Stimulated activated CD8-positive, alpha-beta memory T cell treated with anti-CD3 and anti-CD28 coated beads, Interleukin-2, amount 100 ng/mL, for 48 hours (primary cell): ENCODE measurements around the gene EPHA4.

Experiments used
- DNase-seq, 2 donors: peaks; one replicate each; pipeline ENCODE4 v3.0.0-alpha.2; 2020; ENCODE audit warnings: low read depth in 2 of 2

The EPHA4 gene

GRCh38 chr2:221442128-221442527 lies 130.0 kb downstream of the EPHA4 start:
- no peak for DNase-seq

DNA sequence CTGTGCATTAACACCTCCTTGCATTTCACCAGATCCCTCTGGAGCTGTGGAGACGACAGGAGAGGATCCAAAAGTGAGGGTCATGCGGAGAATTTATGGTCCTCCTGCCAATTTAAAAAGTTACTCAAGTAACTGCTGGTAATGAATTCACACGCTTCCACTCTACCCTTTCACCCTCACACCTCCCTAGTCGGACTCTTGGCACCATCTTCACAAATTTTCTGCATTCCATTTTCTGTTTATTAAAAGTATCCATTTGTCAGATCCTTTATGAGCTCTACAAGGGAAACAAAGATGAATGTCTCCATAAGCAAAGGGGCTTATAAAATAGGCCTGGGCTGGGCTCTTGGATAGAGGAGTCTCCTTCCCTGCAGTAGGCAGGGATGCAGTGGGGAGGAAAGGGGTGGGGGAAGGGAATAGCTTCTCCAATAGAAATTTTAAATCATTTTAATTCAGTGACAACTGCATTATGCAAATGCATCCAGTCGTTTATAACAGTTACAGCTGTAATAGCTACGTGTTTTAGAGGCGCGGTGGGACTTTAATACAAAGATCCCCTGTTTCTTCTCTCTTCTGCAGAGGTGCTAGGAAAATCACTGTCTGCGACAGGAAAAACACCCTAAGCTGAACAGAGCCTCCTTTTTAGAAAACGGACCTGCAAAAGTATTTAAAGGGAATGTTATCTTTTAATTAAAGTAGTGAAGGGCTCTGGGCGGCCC lies 132.2 kb downstream of the EPHA4 start:
- no peak for DNase-seq

DNA sequence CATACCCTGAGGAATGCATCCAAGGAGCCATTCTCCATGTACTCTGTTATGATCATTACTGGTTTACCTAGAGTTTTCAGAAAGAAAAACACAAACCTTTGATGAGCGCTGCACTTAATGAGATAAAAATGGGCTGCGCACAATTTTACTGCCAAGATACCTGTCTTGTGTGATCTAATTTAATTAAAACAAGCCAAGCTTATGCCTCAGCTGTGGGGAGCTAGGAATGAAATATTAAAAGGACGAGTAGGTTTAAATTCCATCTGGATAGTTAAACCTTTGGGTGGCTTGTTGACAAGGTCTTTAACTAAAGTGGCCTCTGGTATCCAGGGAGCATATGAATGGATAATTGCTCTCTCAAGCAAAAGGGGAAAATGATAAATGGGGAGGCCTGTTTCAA lies 135.0 kb downstream of the EPHA4 start:
- no peak for DNase-seq

DNA sequence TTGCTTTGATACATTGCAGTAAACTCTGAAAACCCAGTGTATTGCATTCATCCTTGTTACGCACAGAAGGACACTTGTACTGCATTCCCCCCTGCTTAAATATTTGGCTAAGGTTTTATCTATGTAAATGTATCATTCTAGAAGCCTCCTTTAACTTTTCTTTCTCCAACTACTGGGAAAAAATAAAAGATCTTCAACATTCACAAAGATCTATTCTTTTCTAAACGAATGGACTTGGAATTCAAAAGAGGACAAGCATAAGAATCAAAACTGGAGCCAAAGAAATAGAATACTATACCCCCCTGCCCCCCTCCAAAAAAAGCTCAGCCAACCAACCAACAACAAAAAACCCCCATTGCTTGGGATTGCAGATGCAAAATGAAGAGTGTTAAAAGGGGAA lies 136.9 kb downstream of the EPHA4 start:
- no peak for DNase-seq

- DNase-seq, result no peak
Measured at GRCh38 chr2:221434142-221434541, 138.0 kb downstream of the EPHA4 start.

- no peak for DNase-seq
Measured at GRCh38 chr2:221431477-221431876, 140.6 kb downstream of the EPHA4 start.

DNA sequence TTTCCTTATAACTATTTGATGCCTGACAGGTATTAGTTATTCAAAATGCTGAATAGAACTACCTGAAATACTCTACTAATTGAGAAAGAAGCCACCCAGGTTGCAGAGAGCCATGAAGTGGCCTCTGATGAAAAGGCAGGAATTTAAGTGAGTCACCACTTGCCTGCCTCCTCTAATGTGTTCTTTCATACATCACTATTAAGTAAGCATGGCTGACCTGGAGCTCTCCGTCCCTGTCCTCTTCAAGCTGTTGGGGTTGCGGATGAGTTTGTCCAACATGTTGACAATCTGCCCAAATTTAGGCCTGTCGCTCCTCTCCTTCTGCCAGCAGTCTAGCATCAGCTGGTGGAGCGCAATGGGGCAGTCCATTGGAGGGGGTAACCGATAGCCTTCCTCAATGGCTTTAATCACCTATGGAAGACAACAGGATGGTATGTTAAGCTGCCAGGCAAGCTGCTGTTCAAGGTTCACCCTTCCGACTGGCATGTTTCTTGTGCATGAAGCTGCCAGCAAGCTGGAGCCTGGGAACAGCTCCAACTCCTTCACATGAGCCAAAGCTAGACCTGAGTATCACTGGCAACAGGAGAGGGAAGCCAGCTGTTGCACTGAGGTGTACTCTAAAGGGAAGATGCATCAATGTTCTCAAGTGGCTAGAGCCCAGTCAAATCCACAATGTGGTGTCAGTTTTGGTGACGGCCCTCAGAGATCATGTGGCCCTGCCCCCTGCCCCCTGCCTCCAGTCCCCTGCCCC lies 142.2 kb downstream of the EPHA4 start:
- DNase-seq, result no peak

GRCh38 chr2:221428896-221429295 lies 143.2 kb downstream of the EPHA4 start:
- no peak for DNase-seq

DNA sequence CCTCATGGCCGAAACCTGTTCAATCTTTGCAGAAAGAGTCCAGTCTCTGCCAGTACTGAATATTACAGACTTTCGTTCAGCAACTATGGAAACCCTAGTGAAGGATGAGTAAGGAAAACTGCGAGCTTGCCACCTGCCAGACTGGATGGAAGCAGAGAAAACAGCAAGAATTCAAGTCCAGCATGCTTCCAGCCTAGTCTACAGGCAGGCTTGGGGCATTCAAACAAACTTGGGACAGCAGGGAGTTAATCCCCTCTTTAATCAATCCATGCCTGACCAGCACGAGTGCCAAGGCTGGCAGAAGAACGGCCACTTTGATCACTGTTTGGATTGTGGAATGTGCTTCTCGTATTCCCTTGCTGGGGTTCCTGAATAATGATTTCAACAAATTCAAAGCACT lies 145.2 kb downstream of the EPHA4 start:
- DNase-seq, result no peak

GRCh38 chr2:221425891-221426290 lies 146.2 kb downstream of the EPHA4 start:
- no peak for DNase-seq

GRCh38 chr2:221425353-221425752 lies 146.8 kb downstream of the EPHA4 start:
- DNase-seq, result no peak

DNA sequence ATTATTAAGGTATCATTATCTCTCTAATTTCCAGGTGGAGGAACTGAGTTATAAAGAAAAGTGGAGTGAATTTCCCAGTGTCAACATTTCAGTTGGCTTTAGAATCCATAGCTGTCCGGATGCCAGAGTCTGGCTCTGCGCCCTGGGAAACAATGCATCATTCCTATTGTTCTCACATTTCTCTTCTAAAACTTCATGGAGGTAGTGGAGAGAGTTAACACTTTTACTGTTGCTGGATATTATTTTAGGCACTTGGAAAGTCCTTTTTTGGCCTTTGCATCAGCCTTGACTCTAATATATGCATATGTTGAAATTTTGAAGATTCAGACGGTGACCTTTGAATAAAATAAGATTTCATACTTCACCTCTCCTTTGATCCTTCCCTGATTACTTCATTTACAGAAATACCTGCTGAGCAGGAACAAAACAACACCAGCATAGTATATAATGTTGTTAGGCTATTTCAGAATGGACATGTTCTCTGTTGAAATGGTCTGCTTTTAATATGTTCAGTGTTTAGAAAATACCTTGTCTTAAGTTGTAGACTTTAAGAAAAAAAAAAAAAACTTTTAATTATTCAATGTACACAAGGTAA lies 148.8 kb downstream of the EPHA4 start:
- no peak for DNase-seq

GRCh38 chr2:221422516-221423209 lies 149.4 kb downstream of the EPHA4 start:
- no peak for DNase-seq

DNA sequence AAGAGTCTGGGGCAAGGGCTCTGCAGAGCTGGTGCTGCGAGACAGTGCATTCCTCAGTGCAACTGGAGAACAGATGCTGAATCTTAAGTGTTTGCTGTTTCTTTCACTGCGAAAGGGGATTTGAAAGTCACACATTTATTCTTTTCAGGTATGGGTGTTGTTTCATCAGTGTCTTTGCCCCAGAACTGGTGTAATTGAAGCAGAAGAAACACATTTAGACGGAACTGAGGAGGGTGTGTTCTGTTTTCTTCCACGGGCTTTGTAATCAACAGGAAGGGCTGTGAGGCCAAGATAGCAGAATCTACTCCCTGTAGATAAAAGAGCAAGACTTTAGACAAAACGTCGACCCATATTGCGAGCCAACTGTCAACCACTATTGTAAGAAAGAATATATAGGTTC lies 151.9 kb downstream of the EPHA4 start:
- no peak for DNase-seq

DNA sequence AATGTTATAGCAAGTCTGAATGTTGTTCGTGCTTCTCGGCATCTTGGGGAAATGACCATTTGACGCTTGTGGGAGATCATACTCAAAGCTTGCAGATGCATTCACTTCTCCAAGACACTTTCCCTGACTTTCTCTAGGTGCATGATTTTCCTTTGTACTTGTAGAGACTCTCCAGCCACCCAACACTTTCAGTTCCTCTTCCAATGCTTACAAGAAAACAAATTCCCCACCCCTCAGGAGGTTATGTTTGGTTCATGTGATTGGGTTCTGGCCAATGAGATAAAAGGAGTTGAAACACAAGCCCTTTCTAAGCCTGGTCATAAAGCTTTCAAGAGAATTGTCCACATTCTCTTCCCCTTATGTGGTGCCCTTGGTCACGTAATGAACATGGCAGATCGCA lies 156.3 kb downstream of the EPHA4 start:
- no peak for DNase-seq

GRCh38 chr2:221412978-221413377 lies 159.1 kb downstream of the EPHA4 start:
- no peak for DNase-seq

GRCh38 chr2:221410487-221410886 lies 161.6 kb downstream of the EPHA4 start:
- no peak for DNase-seq

DNA sequence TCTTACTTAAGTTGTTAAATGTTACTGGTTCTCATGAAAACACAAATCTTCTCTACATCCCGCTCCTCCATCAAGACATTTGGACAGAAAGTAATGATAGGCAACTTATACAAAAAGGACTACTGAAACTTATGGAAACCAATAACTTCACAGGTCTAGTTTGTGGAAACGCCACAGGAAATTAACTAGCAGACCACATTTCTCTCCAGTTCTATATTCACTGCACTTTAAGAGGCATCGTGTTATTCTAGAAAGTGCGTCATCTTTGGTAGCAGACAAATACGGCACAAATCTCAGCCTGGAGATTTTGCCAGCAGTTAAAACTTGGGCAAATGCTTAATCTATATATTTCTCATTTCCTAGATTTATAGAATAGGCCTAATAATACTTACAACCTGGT lies 164.3 kb downstream of the EPHA4 start:
- DNase-seq, result no peak

DNA sequence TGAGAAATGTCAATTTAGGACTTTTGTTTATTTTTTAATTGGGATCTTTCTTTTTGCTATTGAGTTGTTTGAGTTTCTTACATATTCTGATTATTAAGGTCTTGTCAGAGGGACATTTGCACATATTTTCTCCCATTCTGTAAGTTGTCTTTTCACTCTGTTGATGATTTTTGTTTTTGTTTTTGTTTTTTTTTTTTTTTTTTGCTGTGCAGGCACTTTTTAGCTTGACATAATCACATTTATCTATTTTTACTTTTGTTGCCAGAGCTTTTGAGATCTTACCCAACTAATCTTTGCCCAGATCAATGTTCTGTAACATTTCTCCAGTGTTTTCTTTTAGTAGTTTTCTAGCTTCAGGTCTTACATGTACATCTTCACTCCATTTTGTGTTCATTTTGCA lies 166.6 kb downstream of the EPHA4 start:
- no peak for DNase-seq

DNA sequence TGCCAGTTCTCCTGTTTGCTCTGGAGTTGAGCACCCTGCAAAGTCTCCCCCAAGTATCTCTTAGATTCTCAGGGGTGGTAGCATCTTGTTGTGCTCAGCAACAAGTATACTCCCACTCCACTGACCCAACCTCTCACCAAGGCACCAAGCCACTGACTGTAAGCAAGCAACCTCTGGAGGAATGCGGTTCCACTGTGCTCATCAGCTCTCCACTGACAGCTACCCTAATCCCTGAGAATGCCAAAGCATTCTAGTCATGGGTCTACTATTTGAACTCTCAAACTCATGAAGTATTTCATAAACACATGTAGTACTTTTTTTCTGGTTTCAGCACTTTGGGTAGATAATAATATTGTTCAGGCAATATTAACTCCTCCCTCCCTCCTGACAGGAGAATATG lies 170.0 kb downstream of the EPHA4 start:
- no peak for DNase-seq

DNA sequence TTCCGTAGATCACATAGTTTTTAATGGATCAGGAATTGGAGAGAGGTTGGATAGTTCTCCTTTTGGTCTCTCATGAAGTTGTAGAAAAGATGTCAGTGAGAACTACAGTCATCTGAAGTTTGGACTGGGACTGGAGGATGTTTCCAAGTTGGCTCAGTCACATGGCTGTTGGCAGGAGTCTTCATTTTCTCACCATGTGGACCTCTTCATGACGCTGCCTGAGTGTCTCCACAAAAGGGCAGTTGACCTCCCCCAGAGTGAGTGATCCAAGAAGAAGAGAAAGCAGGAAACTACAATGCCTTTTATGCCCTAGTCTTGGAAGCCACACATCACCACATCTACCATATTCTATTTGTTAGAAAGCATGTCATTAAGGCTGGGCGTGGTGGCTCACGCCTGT lies 171.7 kb downstream of the EPHA4 start:
- no peak for DNase-seq

DNA sequence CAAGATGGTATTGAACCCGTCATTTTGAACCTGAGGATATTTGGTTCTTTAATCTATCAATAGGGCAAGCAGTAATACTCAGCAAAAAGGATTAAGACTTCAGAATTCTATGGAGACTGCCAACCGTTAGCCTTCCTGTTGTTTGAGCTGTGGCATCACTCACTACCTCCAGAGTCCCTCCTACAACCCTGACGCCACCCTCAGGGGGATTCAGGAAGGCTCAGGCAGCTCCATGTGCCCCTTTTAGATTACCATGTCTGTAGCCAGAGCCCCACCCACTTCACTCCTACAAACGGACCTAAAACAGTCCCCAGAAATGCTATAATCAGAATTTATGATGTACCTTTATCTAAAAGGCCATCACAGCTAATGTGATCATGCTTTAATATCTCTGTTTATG lies 172.9 kb downstream of the EPHA4 start:
- no peak for DNase-seq

DNA sequence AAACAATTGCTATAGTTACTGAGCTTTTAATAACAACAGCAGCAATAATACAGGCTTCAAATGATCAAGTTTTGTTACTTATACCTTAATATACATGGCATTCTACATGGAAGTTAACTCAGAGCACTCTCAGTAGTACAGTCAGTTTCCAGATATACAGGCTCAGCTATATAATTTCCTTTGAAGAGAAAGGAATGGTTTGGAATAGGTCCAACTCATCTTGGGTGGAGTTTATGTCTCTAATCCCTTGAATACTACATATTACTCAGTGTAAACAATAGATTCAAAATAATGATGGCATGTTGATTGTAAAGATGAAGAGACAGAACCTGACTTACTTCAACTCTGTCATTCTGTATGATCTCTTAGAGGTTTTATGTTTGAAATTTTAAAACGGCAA lies 174.9 kb downstream of the EPHA4 start:
- no peak for DNase-seq
